ENCODE results near the gene PCDHB5.

GRCh38 chr5:141121563-141121962 is 13.4 kb upstream of the PCDHB5 start, which contains the start of gene PCDHB4:
- no peak for TF ChIP-seq POLR2AphosphoS5 (IDR thresholded peaks at IDR 0.05; ENCODE audit: low read length)
- no peak for TF ChIP-seq RB1 (IDR thresholded peaks at IDR 0.05; ENCODE audit: borderline replicate concordance)
- no peak for TF ChIP-seq CBX3 (IDR thresholded peaks at IDR 0.05; ENCODE audit: borderline replicate concordance, low read depth)
- TF ChIP-seq ATF2 (IDR thresholded peaks at IDR 0.05; ENCODE audit: low read length), result no peak
- TF ChIP-seq NFXL1 (IDR thresholded peaks at IDR 0.05; ENCODE audit: borderline replicate concordance), result no peak
- TF ChIP-seq CREM (IDR thresholded peaks at IDR 0.05; ENCODE audit: low read depth), result no peak
- TF ChIP-seq SP1 (IDR thresholded peaks at IDR 0.05; ENCODE audit: low read depth, low read length), result no peak
- TF ChIP-seq CTCF (IDR thresholded peaks at IDR 0.05 in 2 of 3, conservative IDR thresholded peaks at IDR 0.05 in 1 of 3; ENCODE audit: control insufficient read depth in 2 of 3, extremely low read depth in 1 of 3, insufficient read depth in 1 of 3, low read depth in 3 of 3, low read length in 3 of 3), result no peak
- TF ChIP-seq TAF1 (IDR thresholded peaks at IDR 0.05; ENCODE audit: borderline replicate concordance, low read depth, low read length), result no peak
- no peak for TF ChIP-seq BMI1 (IDR thresholded peaks at IDR 0.05; ENCODE audit: borderline replicate concordance)
- TF ChIP-seq SREBF2 (IDR thresholded peaks at IDR 0.05; ENCODE audit: low read length), result no peak
- no peak for TF ChIP-seq MTA2 (IDR thresholded peaks at IDR 0.05; ENCODE audit: low read depth)
- TF ChIP-seq ZNF274 (IDR thresholded peaks at IDR 0.05; ENCODE audit: insufficient read depth, insufficient read length), result no peak
